Smooth muscle cell (in vitro differentiated cells): ENCODE measurements around the gene STAB2. TPM values are rescaled to one million over a fixed set of nuclear protein-coding genes. Genes with fewer than 3 reads are reported as not detected.

Source experiments
- DNase-seq: peaks from one replicate; lab custom pipeline; 2025; ENCODE audit not compliant: unreplicated experiment; lab: John Stamatoyannopoulos, UW
- H2AFZ ChIP-seq: fragments of 200-600 bp; sonication (generic); 2 replicates; pipeline ENCODE4 v1.6.0; 2016; ENCODE audit warnings: antibody characterized with exemption, low read depth, mild to moderate bottlenecking
- H3F3A ChIP-seq: fragments of 200-600 bp; sonication (generic); 2 replicates; pipeline ENCODE4 v1.6.0; 2017; ENCODE audit warnings: antibody characterized with exemption, low read depth
- H3K27ac ChIP-seq: fragments of 200-600 bp; sonication (generic); 2 replicates; pipeline ENCODE4 v1.5.1; 2016; ENCODE audit warnings: low read depth, mild to moderate bottlenecking
- H3K27me3 ChIP-seq: fragments of 200-600 bp; sonication (generic); 2 replicates; pipeline ENCODE4 v1.6.1; 2016; ENCODE audit warnings: low read depth, mild to moderate bottlenecking
- H3K36me3 ChIP-seq: fragments of 200-600 bp; sonication (generic); 2 replicates; pipeline ENCODE4 v1.5.1; 2016; ENCODE audit warnings: low read depth
- H3K4me1 ChIP-seq: fragments of 200-600 bp; sonication (generic); 2 replicates; pipeline ENCODE4 v1.5.1; 2016; ENCODE audit warnings: low read depth
- H3K4me2 ChIP-seq: fragments of 200-600 bp; sonication (generic); 2 replicates; pipeline ENCODE4 v1.6.0; 2016; ENCODE audit warnings: mild to moderate bottlenecking
- H3K4me3 ChIP-seq: fragments of 200-600 bp; sonication (generic); 2 replicates; pipeline ENCODE4 v1.5.1; 2016; ENCODE audit warnings: mild to moderate bottlenecking
- H3K79me2 ChIP-seq: fragments of 200-600 bp; sonication (generic); 2 replicates; pipeline ENCODE4 v1.6.0; 2016; ENCODE audit warnings: low read depth, mild to moderate bottlenecking
- H3K9ac ChIP-seq: fragments of 200-600 bp; sonication (generic); 2 replicates; pipeline ENCODE4 v1.6.0; 2016; ENCODE audit warnings: low read depth
- H3K9me3 ChIP-seq: fragments of 200-600 bp; sonication (generic); replicated peaks from 2 replicates; pipeline ENCODE4 v1.5.1; 2016; ENCODE audit warnings: low read depth
- H4K20me1 ChIP-seq: fragments of 200-600 bp; sonication (generic); 2 replicates; pipeline ENCODE4 v1.6.0; 2016; ENCODE audit warnings: low read depth
- WGBS: methylation state at CpG from one replicate; pipeline ENCODE4 v1.1.7; 2016; ENCODE audit warnings: low lambda C conversion rate; 5-methylcytosine and 5-hydroxymethylcytosine counted together
- polyA plus RNA-seq: library from polyadenylated mRNA; unstranded; fragments of >200 nt; fragmentation: Nextera tagmentation; extraction: Ambion mirVana; gene quantifications from 2 replicates; pipeline ENCODE4 v1.2.1, GENCODE V29; 2016
- total RNA-seq: library from RNA; depleted of rRNA; stranded (reverse); fragments of >200 nt; gene quantifications from 2 replicates; pipeline ENCODE4 v1.2.3, GENCODE V29; 2014
- TF ChIP-seq, protein P1 (sequence below): fragments of 200-600 bp; sonication (generic); IDR thresholded peaks from 2 replicates; pipeline ENCODE4 v1.5.1; 2017; ENCODE audit warnings: borderline replicate concordance, mild to moderate bottlenecking, antibody characterized with exemption; ENCODE audit not compliant: insufficient read depth, poor library complexity, severe bottlenecking

Gene STAB2
- total and polyA plus RNA-seq, 2 experiments from 2014 or later: not detected

DNA sequence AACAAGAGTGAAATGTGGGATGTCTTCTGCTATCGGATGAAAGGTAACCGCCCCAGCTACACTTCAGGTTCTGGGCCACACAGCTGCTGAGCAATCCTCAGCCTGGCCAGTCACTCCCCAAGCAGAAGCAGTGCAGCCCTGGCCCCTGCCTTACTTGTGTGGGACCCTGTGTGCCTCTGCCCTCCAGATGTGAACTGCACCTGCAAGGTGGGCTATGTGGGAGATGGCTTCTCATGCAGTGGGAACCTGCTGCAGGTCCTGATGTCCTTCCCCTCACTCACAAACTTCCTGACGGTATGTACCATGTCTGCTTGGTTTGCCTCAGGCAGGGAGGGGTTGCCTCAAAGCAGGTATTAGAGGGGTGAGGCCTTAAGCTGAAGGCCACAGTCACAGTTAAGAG lies 168.4 kb downstream of the STAB2 start:
- no peaks in the 10 kb centered on the region for H3F3A ChIP-seq
- no peaks in the 10 kb centered on the region for H3K27me3 ChIP-seq
- 63% methylated on average over 3 of the region's 3 CpGs for WGBS
- H3K4me3 ChIP-seq: no peak overlapping the region
- no peaks in the 10 kb centered on the region for H3K79me2 ChIP-seq
- no peaks in the 10 kb centered on the region for H4K20me1 ChIP-seq
- H2AFZ ChIP-seq: no peak overlapping the region
- H3K9me3 ChIP-seq: no peaks in the 10 kb centered on the region
- TF ChIP-seq, protein P1, sequence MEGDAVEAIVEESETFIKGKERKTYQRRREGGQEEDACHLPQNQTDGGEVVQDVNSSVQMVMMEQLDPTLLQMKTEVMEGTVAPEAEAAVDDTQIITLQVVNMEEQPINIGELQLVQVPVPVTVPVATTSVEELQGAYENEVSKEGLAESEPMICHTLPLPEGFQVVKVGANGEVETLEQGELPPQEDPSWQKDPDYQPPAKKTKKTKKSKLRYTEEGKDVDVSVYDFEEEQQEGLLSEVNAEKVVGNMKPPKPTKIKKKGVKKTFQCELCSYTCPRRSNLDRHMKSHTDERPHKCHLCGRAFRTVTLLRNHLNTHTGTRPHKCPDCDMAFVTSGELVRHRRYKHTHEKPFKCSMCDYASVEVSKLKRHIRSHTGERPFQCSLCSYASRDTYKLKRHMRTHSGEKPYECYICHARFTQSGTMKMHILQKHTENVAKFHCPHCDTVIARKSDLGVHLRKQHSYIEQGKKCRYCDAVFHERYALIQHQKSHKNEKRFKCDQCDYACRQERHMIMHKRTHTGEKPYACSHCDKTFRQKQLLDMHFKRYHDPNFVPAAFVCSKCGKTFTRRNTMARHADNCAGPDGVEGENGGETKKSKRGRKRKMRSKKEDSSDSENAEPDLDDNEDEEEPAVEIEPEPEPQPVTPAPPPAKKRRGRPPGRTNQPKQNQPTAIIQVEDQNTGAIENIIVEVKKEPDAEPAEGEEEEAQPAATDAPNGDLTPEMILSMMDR: no peak
- H3K4me1 ChIP-seq: no peaks in the 10 kb centered on the region
- no peak for DNase-seq
- H3K4me2 ChIP-seq: no peak overlapping the region
- H3K36me3 ChIP-seq: no peaks in the 10 kb centered on the region
- no peak overlapping the region for H3K27ac ChIP-seq
- no peak overlapping the region for H3K9ac ChIP-seq

DNA sequence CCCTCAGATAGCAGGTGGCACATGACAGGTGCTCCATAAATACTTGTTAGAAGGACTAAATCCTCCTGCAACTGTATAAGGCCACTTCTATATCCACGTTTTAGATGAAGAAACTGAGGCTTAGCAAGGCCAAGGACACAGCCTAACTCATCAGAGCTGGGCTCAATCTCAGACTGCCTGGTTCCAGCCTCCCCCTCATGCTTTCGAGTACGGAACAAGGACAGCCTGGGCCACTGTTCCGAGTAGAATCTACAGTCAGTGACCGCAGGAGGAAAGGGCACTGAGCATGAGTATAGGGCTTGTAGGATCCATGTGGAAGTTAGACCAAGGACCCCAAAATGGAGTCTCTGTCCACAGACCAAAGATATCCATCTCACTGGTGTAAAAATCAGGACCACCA lies 169.4 kb downstream of the STAB2 start:
- H3K36me3 ChIP-seq: no peaks in the 10 kb centered on the region
- H3K4me1 ChIP-seq: no peaks in the 10 kb centered on the region
- no peak overlapping the region for H2AFZ ChIP-seq
- no peak for DNase-seq
- no peaks in the 10 kb centered on the region for H4K20me1 ChIP-seq
- 95% methylated on average over 5 of the region's 5 CpGs for WGBS
- no peaks in the 10 kb centered on the region for H3F3A ChIP-seq
- H3K9me3 ChIP-seq: no peaks in the 10 kb centered on the region
- H3K4me3 ChIP-seq: no peak overlapping the region
- no peak overlapping the region for H3K27ac ChIP-seq
- no peaks in the 10 kb centered on the region for H3K79me2 ChIP-seq
- no peaks in the 10 kb centered on the region for H3K27me3 ChIP-seq
- H3K4me2 ChIP-seq: no peak overlapping the region
- no peak overlapping the region for H3K9ac ChIP-seq
- TF ChIP-seq, protein P1: no peak

DNA sequence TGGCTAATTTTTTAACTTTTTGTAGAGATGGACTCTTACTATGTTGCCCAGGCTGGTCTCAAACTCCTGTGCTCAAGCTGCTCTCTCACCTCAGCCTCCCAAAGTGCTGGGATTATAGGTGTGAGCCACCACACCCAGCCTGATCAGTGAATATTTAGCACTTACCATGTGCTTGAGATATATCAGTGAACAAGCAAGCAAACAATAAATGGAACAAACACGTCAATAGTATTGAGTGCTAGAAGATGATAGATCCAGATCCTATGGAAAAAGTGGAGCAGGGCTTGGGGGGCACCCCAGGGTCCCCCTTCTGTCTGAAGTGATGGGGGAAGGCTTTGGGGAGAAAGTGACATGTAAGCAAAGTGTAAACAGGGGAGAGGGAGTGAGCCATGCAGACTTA lies 170.2 kb downstream of the STAB2 start:
- H3K4me1 ChIP-seq: no peaks in the 10 kb centered on the region
- H3K27me3 ChIP-seq: no peaks in the 10 kb centered on the region
- no peak overlapping the region for H3K4me3 ChIP-seq
- WGBS: 97% methylated on average over 1 of the region's 1 CpG
- H3K9ac ChIP-seq: no peak overlapping the region
- no peak overlapping the region for H3K4me2 ChIP-seq
- no peak overlapping the region for H2AFZ ChIP-seq
- no peaks in the 10 kb centered on the region for H3K79me2 ChIP-seq
- H3K27ac ChIP-seq: no peak overlapping the region
- no peaks in the 10 kb centered on the region for H3K9me3 ChIP-seq
- DNase-seq: no peak
- no peaks in the 10 kb centered on the region for H4K20me1 ChIP-seq
- TF ChIP-seq, protein P1: no peak
- no peaks in the 10 kb centered on the region for H3K36me3 ChIP-seq
- no peaks in the 10 kb centered on the region for H3F3A ChIP-seq

DNA sequence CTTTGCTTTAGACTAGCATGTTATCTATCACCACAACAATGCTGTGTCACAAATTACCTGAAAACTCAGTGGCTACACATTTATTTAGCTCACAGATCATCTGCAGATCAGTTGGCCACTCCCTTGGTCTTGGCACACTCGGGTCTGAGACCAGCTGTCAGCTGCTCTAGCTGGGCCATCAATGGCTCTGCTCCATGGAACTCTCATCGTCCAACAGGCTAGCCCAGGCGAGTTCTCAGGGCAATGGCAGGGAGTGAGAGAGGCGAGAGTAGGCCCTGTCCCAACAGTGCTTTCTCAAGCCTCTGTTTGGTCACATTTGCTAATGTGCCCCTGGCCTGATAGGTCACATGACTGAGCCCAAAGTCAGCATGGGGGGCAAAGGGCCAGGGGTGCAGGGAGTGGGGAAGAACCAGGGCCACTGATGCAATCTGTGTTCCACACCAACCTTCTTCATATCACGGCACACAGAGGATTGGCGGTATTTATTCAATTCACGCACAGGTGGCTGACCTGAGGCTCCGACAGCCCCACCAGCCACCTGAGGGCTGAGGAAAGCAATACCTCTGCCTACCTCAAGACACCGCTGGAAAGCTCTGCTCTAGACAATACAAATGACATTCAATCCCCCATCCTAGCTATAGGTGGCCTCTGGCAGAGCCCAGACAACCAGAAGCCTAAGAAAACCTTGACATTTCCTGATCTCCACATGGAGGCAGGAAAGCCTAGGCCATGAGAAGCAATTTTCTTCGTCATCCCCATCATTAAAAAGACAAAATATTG lies 171.4 kb downstream of the STAB2 start:
- Histone ChIP-seq H3K27me3 (no peaks in the 10 kb centered on the region), H3K4me3 (no peak overlapping the region), H3F3A (no peaks in the 10 kb centered on the region), H3K79me2 (no peaks in the 10 kb centered on the region), H3K27ac (no peak overlapping the region), H4K20me1 (no peaks in the 10 kb centered on the region), H3K9ac (no peak overlapping the region), H3K36me3 (no peaks in the 10 kb centered on the region), H3K9me3 (no peaks in the 10 kb centered on the region), H3K4me1 (no peaks in the 10 kb centered on the region), H3K4me2 (no peak overlapping the region), H2AFZ (no peak overlapping the region)
- WGBS: 88% methylated on average over 10 of the region's 10 CpGs
- TF ChIP-seq, protein P1: no peak
- no peak for DNase-seq
